ENCODE data around the gene ATP8A2.

The ATP8A2 gene

DNA sequence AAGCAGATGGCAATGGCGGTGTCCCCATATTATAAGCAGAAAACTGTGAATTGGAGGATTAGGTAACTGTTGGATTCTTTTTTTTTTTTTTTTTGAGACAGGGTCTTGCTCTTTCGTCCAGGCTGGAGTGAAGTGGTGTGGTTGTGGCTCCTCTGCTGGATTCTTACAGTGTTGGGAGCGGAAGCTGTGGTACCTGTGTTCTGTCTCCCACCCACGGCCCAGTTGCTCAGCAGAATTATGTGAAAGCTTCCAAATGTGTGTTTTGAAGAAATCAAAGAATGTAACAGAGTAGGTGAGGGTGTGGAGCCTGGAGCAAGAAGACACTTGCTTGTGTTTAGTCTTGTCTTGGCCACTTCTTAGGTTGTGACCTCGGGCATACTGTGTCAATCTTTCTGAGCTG, 384.5 kb downstream of the ATP8A2 start:
- H3K4me3 ChIP-seq (ENCODE audit: low read depth in 1 of 2, low read length in 2 of 2), result no peak overlapping the region
- H3K27me3 ChIP-seq (ENCODE audit: low read depth, low read length), result no peaks in the 10 kb centered on the region
- H3K4me1 ChIP-seq (ENCODE audit: control insufficient read depth in 1 of 2, insufficient read depth in 2 of 2, low read length in 2 of 2), result peaks cover 8 to 9% of the 10 kb centered on the region in 2 donors
- no peaks in the 10 kb centered on the region for H3K36me3 ChIP-seq (ENCODE audit: control insufficient read depth in 1 of 2, insufficient read depth in 2 of 2, low read length in 2 of 2)
- H3K27ac ChIP-seq (ENCODE audit: low read length), result no peak overlapping the region
- H3K9me3 ChIP-seq (ENCODE audit: control insufficient read depth in 1 of 2, low read length in 2 of 2), result no peaks in the 10 kb centered on the region

GRCh38 chr13:25756912-25757311, 385.1 kb downstream of the ATP8A2 start:
- Histone ChIP-seq H3K27ac (ENCODE audit: low read length) (no peak overlapping the region), H3K4me3 (ENCODE audit: low read depth in 1 of 2, low read length in 2 of 2) (no peak overlapping the region), H3K9me3 (ENCODE audit: control insufficient read depth in 1 of 2, low read length in 2 of 2) (no peaks in the 10 kb centered on the region), H3K4me1 (ENCODE audit: control insufficient read depth in 1 of 2, insufficient read depth in 2 of 2, low read length in 2 of 2) (peaks cover 8 to 9% of the 10 kb centered on the region in 2 donors), H3K27me3 (ENCODE audit: low read depth, low read length) (no peaks in the 10 kb centered on the region), H3K36me3 (ENCODE audit: control insufficient read depth in 1 of 2, insufficient read depth in 2 of 2, low read length in 2 of 2) (no peaks in the 10 kb centered on the region)

GRCh38 chr13:25761041-25761440, 389.3 kb downstream of the ATP8A2 start:
- Histone ChIP-seq H3K4me1 (ENCODE audit: control insufficient read depth in 1 of 2, insufficient read depth in 2 of 2, low read length in 2 of 2) (no peaks in the 10 kb centered on the region), H3K36me3 (ENCODE audit: control insufficient read depth in 1 of 2, insufficient read depth in 2 of 2, low read length in 2 of 2) (no peaks in the 10 kb centered on the region), H3K4me3 (ENCODE audit: low read depth in 1 of 2, low read length in 2 of 2) (no peak overlapping the region), H3K27me3 (ENCODE audit: low read depth, low read length) (no peaks in the 10 kb centered on the region), H3K27ac (ENCODE audit: low read length) (no peak overlapping the region), H3K9me3 (ENCODE audit: control insufficient read depth in 1 of 2, low read length in 2 of 2) (no peaks in the 10 kb centered on the region)

DNA sequence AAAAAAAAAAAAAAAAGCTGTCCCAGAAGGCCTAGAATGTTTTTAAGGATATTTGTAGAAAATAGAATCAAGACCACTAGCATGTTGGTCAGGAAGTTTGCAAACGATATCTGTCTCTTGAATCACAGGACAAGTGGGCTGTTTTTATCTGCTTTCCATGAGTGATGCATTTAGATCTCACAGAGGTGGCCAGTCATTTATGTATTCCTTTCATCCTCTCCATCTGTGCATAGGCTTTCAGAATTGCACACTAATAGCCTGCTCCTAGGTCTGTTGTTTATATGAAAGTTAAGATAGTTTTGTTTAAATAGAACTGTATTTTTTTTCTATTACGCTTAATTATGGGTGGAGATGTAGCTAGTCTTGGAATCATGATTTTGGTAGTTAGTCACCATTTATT, 390.5 kb downstream of the ATP8A2 start:
- Histone ChIP-seq H3K9me3 (ENCODE audit: control insufficient read depth in 1 of 2, low read length in 2 of 2) (no peaks in the 10 kb centered on the region), H3K27ac (ENCODE audit: low read length) (no peak overlapping the region), H3K4me3 (ENCODE audit: low read depth in 1 of 2, low read length in 2 of 2) (no peak overlapping the region), H3K36me3 (ENCODE audit: control insufficient read depth in 1 of 2, insufficient read depth in 2 of 2, low read length in 2 of 2) (no peaks in the 10 kb centered on the region), H3K4me1 (ENCODE audit: control insufficient read depth in 1 of 2, insufficient read depth in 2 of 2, low read length in 2 of 2) (no peaks in the 10 kb centered on the region), H3K27me3 (ENCODE audit: low read depth, low read length) (no peaks in the 10 kb centered on the region)

DNA sequence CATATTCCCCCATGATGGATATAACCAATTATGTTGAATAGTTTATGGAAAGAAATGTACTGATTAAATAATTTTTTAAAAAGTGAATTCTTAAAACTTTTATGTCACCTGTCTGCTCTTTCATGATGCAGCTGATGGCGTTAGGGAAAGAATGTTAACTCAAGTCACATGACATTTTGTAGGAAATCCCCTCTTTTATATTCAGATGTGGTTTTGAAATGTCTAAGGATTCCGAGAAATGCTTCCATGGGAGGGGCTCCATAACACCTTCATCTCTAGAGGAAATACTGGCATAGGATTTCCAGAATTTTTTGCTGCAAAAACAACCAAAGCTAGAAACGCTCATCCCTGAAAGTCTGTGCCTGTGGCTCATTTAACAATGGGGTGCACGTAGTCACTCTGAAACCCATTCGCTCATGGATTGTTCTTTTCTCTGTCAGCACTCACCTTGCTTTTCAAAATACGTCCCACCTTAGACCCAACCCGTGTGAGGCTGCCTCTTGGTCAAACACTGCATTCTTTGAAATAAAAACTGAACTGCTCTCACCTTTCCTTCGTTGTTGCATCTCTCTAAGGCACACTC, 391.1 kb downstream of the ATP8A2 start:
- Histone ChIP-seq H3K4me1 (ENCODE audit: control insufficient read depth in 1 of 2, insufficient read depth in 2 of 2, low read length in 2 of 2) (no peaks in the 10 kb centered on the region), H3K27ac (ENCODE audit: low read length) (no peak overlapping the region), H3K4me3 (ENCODE audit: low read depth in 1 of 2, low read length in 2 of 2) (no peak overlapping the region), H3K9me3 (ENCODE audit: control insufficient read depth in 1 of 2, low read length in 2 of 2) (no peaks in the 10 kb centered on the region), H3K36me3 (ENCODE audit: control insufficient read depth in 1 of 2, insufficient read depth in 2 of 2, low read length in 2 of 2) (no peaks in the 10 kb centered on the region), H3K27me3 (ENCODE audit: low read depth, low read length) (no peaks in the 10 kb centered on the region)

- Histone ChIP-seq H3K9me3 (ENCODE audit: control insufficient read depth in 1 of 2, low read length in 2 of 2) (no peaks in the 10 kb centered on the region), H3K27me3 (ENCODE audit: low read depth, low read length) (no peaks in the 10 kb centered on the region), H3K27ac (ENCODE audit: low read length) (no peak overlapping the region), H3K4me3 (ENCODE audit: low read depth in 1 of 2, low read length in 2 of 2) (no peak overlapping the region), H3K36me3 (ENCODE audit: control insufficient read depth in 1 of 2, insufficient read depth in 2 of 2, low read length in 2 of 2) (no peaks in the 10 kb centered on the region), H3K4me1 (ENCODE audit: control insufficient read depth in 1 of 2, insufficient read depth in 2 of 2, low read length in 2 of 2) (no peaks in the 10 kb centered on the region)
These were observed 392.6 kb downstream of the ATP8A2 start for GRCh38 chr13:25764378-25764777.

GRCh38 chr13:25765266-25765665, 393.5 kb downstream of the ATP8A2 start:
- Histone ChIP-seq H3K4me3 (ENCODE audit: low read depth in 1 of 2, low read length in 2 of 2) (no peak overlapping the region), H3K27ac (ENCODE audit: low read length) (no peak overlapping the region), H3K27me3 (ENCODE audit: low read depth, low read length) (no peaks in the 10 kb centered on the region), H3K9me3 (ENCODE audit: control insufficient read depth in 1 of 2, low read length in 2 of 2) (no peaks in the 10 kb centered on the region), H3K36me3 (ENCODE audit: control insufficient read depth in 1 of 2, insufficient read depth in 2 of 2, low read length in 2 of 2) (no peaks in the 10 kb centered on the region), H3K4me1 (ENCODE audit: control insufficient read depth in 1 of 2, insufficient read depth in 2 of 2, low read length in 2 of 2) (no peaks in the 10 kb centered on the region)

- no peak overlapping the region for H3K4me3 ChIP-seq (ENCODE audit: low read depth in 1 of 2, low read length in 2 of 2)
- H3K27me3 ChIP-seq (ENCODE audit: low read depth, low read length), result no peaks in the 10 kb centered on the region
- H3K9me3 ChIP-seq (ENCODE audit: control insufficient read depth in 1 of 2, low read length in 2 of 2), result no peaks in the 10 kb centered on the region
- H3K4me1 ChIP-seq (ENCODE audit: control insufficient read depth in 1 of 2, insufficient read depth in 2 of 2, low read length in 2 of 2), result no peaks in the 10 kb centered on the region
- no peaks in the 10 kb centered on the region for H3K36me3 ChIP-seq (ENCODE audit: control insufficient read depth in 1 of 2, insufficient read depth in 2 of 2, low read length in 2 of 2)
- H3K27ac ChIP-seq (ENCODE audit: low read length), result no peak overlapping the region
These were observed 394.8 kb downstream of the ATP8A2 start for GRCh38 chr13:25766576-25766975.

DNA sequence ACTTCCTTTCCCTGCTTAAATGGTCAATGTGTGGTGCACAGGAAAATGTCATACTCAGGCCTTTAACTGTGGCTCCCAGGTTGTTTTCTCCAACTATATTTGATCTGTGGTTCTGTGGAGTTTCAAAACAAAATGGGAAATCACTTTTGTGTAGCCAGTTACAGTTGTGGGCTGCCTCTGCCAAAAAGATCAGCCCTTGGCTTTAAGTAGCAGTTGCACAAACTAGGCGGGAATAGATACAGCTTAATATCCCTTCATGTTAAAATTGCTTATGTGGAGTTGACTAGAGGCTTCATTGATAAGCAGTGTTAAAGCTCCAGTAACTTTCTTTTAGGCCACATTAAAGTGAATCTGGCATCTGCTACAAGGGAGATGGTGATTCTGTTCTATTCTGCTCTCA, 395.2 kb downstream of the ATP8A2 start:
- H3K27me3 ChIP-seq (ENCODE audit: low read depth, low read length), result no peaks in the 10 kb centered on the region
- H3K4me3 ChIP-seq (ENCODE audit: low read depth in 1 of 2, low read length in 2 of 2), result no peak overlapping the region
- H3K9me3 ChIP-seq (ENCODE audit: control insufficient read depth in 1 of 2, low read length in 2 of 2), result no peaks in the 10 kb centered on the region
- no peaks in the 10 kb centered on the region for H3K36me3 ChIP-seq (ENCODE audit: control insufficient read depth in 1 of 2, insufficient read depth in 2 of 2, low read length in 2 of 2)
- H3K4me1 ChIP-seq (ENCODE audit: control insufficient read depth in 1 of 2, insufficient read depth in 2 of 2, low read length in 2 of 2), result no peaks in the 10 kb centered on the region
- no peak overlapping the region for H3K27ac ChIP-seq (ENCODE audit: low read length)

DNA sequence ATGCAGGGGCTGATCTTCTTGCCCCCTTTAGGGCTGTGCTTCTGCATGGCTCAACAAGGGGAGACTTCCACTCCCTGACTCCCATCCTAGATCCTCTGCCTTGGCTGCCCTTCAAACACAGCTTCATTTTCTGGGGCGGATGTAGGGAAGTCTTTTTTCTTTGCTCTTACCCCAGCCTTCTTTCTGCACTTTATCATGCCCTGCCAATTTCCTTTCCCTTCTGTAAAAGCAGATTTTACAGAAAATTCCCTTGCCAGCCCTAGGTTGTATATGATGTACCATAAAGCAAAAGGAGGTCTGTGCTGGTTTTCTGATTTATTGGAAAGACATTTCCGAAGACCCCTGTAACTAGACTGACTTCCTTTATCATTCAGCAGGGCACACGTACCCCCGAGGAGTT, 396.6 kb downstream of the ATP8A2 start:
- Histone ChIP-seq H3K9me3 (ENCODE audit: control insufficient read depth in 1 of 2, low read length in 2 of 2) (no peaks in the 10 kb centered on the region), H3K27me3 (ENCODE audit: low read depth, low read length) (no peaks in the 10 kb centered on the region), H3K36me3 (ENCODE audit: control insufficient read depth in 1 of 2, insufficient read depth in 2 of 2, low read length in 2 of 2) (no peaks in the 10 kb centered on the region), H3K4me1 (ENCODE audit: control insufficient read depth in 1 of 2, insufficient read depth in 2 of 2, low read length in 2 of 2) (no peaks in the 10 kb centered on the region), H3K4me3 (ENCODE audit: low read depth in 1 of 2, low read length in 2 of 2) (no peak overlapping the region), H3K27ac (ENCODE audit: low read length) (no peak overlapping the region)

DNA sequence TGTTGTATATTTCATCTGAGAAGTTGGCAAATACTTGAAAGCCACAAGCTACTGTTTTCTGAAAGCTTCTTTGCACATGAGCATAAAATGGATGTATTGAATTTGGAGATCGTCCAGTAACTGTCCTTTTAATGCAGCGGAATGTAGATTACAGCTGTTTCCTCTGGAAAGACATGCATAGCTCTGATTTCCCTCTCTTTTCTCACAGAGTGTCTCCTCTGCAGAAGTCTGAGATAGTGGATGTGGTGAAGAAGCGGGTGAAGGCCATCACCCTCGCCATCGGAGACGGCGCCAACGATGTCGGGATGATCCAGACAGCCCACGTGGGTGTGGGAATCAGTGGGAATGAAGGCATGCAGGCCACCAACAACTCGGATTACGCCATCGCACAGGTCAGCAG, 397.1 kb downstream of the ATP8A2 start:
- no peaks in the 10 kb centered on the region for H3K9me3 ChIP-seq (ENCODE audit: control insufficient read depth in 1 of 2, low read length in 2 of 2)
- H3K4me1 ChIP-seq (ENCODE audit: control insufficient read depth in 1 of 2, insufficient read depth in 2 of 2, low read length in 2 of 2), result no peaks in the 10 kb centered on the region
- no peak overlapping the region for H3K27ac ChIP-seq (ENCODE audit: low read length)
- H3K36me3 ChIP-seq (ENCODE audit: control insufficient read depth in 1 of 2, insufficient read depth in 2 of 2, low read length in 2 of 2), result no peaks in the 10 kb centered on the region
- H3K4me3 ChIP-seq (ENCODE audit: low read depth in 1 of 2, low read length in 2 of 2), result no peak overlapping the region
- H3K27me3 ChIP-seq (ENCODE audit: low read depth, low read length), result no peaks in the 10 kb centered on the region

- no peak overlapping the region for H3K27ac ChIP-seq (ENCODE audit: low read length)
- no peak overlapping the region for H3K4me3 ChIP-seq (ENCODE audit: low read depth in 1 of 2, low read length in 2 of 2)
- no peaks in the 10 kb centered on the region for H3K36me3 ChIP-seq (ENCODE audit: control insufficient read depth in 1 of 2, insufficient read depth in 2 of 2, low read length in 2 of 2)
- H3K9me3 ChIP-seq (ENCODE audit: control insufficient read depth in 1 of 2, low read length in 2 of 2), result no peaks in the 10 kb centered on the region
- no peaks in the 10 kb centered on the region for H3K4me1 ChIP-seq (ENCODE audit: control insufficient read depth in 1 of 2, insufficient read depth in 2 of 2, low read length in 2 of 2)
- no peaks in the 10 kb centered on the region for H3K27me3 ChIP-seq (ENCODE audit: low read depth, low read length)
These were observed 398.8 kb downstream of the ATP8A2 start for GRCh38 chr13:25770601-25771000.

Measured in muscle layer of duodenum (tissue), 2 donors.